H1 (cell line): ENCODE results near the gene ATP6V1A. TPM values are rescaled to one million over a fixed set of nuclear protein-coding genes. Genes with fewer than 3 reads are reported as not detected.

ENCODE experiments used
- CTCF ChIA-PET: fragments of 300-600 bp; sonication (Branson Sonifier 250); formaldehyde crosslinking; loops from one replicate; lab custom pipeline; 2021; ENCODE audit not compliant: partially characterized antibody; lab: Charles Lee
- POLR2A ChIA-PET: fragments of 300-600 bp; sonication (Branson Sonifier 250); formaldehyde crosslinking; loops from one replicate; lab custom pipeline; 2021; ENCODE audit warnings: inconsistent platforms; ENCODE audit not compliant: partially characterized antibody; lab: Charles Lee
- DNase-seq, 2 experiments: peaks; one replicate each; pipeline versions ENCODE4 v3.0.0 to v3.0.0-alpha.2; 2010 to 2022; ENCODE audit warnings: low spot score in 2 of 2, low read depth in 1 of 2, mixed read lengths in 1 of 2
- FAIRE-seq: peaks from 2 replicates; lab custom pipeline; 2011; peaks lifted over from hg19 to GRCh38; lab: Jason Lieb, UNC
- H2AFZ ChIP-seq: 2 replicates; pipeline ENCODE4 v1.8.1; 2012; ENCODE audit warnings: low read length, inconsistent platforms
- H2AK5ac ChIP-seq: 2 replicates; pipeline ENCODE4 v1.6.1; 2013; ENCODE audit warnings: low read depth, low read length
- H2BK120ac ChIP-seq: replicated peaks from 2 replicates; pipeline ENCODE3; 2013; ENCODE audit warnings: low read depth, low read length, inconsistent platforms
- H2BK12ac ChIP-seq: 2 replicates; pipeline ENCODE4 v1.6.1; 2013; ENCODE audit warnings: low read depth, low read length
- H2BK15ac ChIP-seq: 2 replicates; pipeline ENCODE4 v1.6.1; 2013; ENCODE audit warnings: low read length
- H2BK20ac ChIP-seq: 2 replicates; pipeline ENCODE4 v1.6.1; 2013; ENCODE audit warnings: low read length
- H2BK5ac ChIP-seq: 2 replicates; pipeline ENCODE4 v1.6.1; 2013; ENCODE audit warnings: low read depth, low read length
- H3K14ac ChIP-seq: 2 replicates; pipeline ENCODE4 v1.6.1; 2013; ENCODE audit warnings: inconsistent platforms; ENCODE audit not compliant: insufficient read length
- H3K18ac ChIP-seq: 2 replicates; pipeline ENCODE4 v1.6.1; 2013; ENCODE audit warnings: low read length; ENCODE audit errors: extremely low read depth
- H3K23ac ChIP-seq: 2 replicates; pipeline ENCODE4 v1.6.1; 2013; ENCODE audit warnings: inconsistent platforms; ENCODE audit not compliant: insufficient read length
- H3K23me2 ChIP-seq: 2 replicates; pipeline ENCODE4 v1.6.1; 2013; ENCODE audit warnings: low read depth, low read length
- H3K27ac ChIP-seq: 2 replicates; pipeline ENCODE4 v1.6.1; 2011; ENCODE audit warnings: low read depth, low read length, inconsistent platforms
- H3K27me3 ChIP-seq, 4 experiments: replicated peaks in 1 of 4; 1 replicate in 1 of 4; 2 replicates in 3 of 4; pipeline versions ENCODE4 v1.6.1 to v1.8.1; 2011 to 2013; ENCODE audit warnings: low read length in 3 of 4, mild to moderate bottlenecking in 3 of 4, inconsistent platforms in 2 of 4, mixed read lengths in 2 of 4, moderate library complexity in 1 of 4; ENCODE audit not compliant: control insufficient read depth in 3 of 4, insufficient read depth in 3 of 4; ENCODE audit errors: extremely low read depth in 1 of 4
- H3K36me3 ChIP-seq, 4 experiments: 2 replicates each; pipeline versions ENCODE4 v1.6.1 to v1.8.1; 2011 to 2013; ENCODE audit warnings: mild to moderate bottlenecking in 4 of 4, low read length in 3 of 4, moderate library complexity in 2 of 4, control low read depth in 1 of 4, inconsistent platforms in 1 of 4; ENCODE audit not compliant: insufficient read depth in 4 of 4, control insufficient read depth in 2 of 4
- H3K4ac ChIP-seq: replicated peaks from 2 replicates; pipeline ENCODE3; 2013; ENCODE audit warnings: low read length, low read depth, mixed read lengths, inconsistent platforms; ENCODE audit not compliant: insufficient read length
- H3K4me1 ChIP-seq, 4 experiments: replicated peaks in 1 of 4; 1 replicate in 1 of 4; 2 replicates in 3 of 4; pipeline versions ENCODE4 v1.6.1 to v1.8.1; 2011 to 2013; ENCODE audit warnings: low read length in 3 of 4, inconsistent platforms in 2 of 4, mixed read lengths in 1 of 4; ENCODE audit not compliant: insufficient read depth in 4 of 4, control insufficient read depth in 3 of 4
- H3K4me2 ChIP-seq, 2 experiments: 2 replicates each; pipeline versions ENCODE4 v1.6.1 to v1.8.1; 2011 to 2013; ENCODE audit warnings: low read depth in 2 of 2, low read length in 2 of 2, control low read depth in 1 of 2, inconsistent platforms in 1 of 2, mild to moderate bottlenecking in 1 of 2; ENCODE audit not compliant: insufficient read depth in 1 of 2
- H3K4me3 ChIP-seq, 4 experiments: fragments of 200-600, 300-600 bp in 1 of 4; sonication (generic), shearing (Covaris generic), sonication (Bioruptor Twin) in 1 of 4; 2 replicates each; pipeline versions ENCODE4 v1.5.1 to v1.8.1; 2011 to 2016; ENCODE audit warnings: low read length in 4 of 4, low read depth in 3 of 4, control low read depth in 2 of 4, inconsistent platforms in 2 of 4, mild to moderate bottlenecking in 2 of 4, mixed read lengths in 1 of 4, moderate library complexity in 1 of 4; ENCODE audit not compliant: insufficient read depth in 2 of 4; ENCODE audit errors: extremely low read depth in 1 of 4
- H3K56ac ChIP-seq: replicated peaks from 2 replicates; pipeline ENCODE3; 2013; ENCODE audit warnings: low read depth, mild to moderate bottlenecking, mixed read lengths, low read length, inconsistent platforms; ENCODE audit not compliant: insufficient read length
- H3K79me1 ChIP-seq: 2 replicates; pipeline ENCODE4 v1.6.1; 2013; ENCODE audit warnings: low read depth, low read length, control low read depth
- H3K79me2 ChIP-seq, 2 experiments: 2 replicates each; pipeline versions ENCODE4 v1.6.1 to v1.8.1; 2012 to 2013; ENCODE audit warnings: low read length in 2 of 2, mild to moderate bottlenecking in 2 of 2, inconsistent platforms in 1 of 2; ENCODE audit not compliant: insufficient read depth in 2 of 2, control insufficient read depth in 1 of 2
- H3K9ac ChIP-seq, 4 experiments: replicated peaks in 1 of 4; 1 replicate in 1 of 4; 2 replicates in 3 of 4; pipeline versions ENCODE4 v1.6.1 to v1.8.1; 2011 to 2013; ENCODE audit warnings: low read depth in 3 of 4, low read length in 3 of 4, control low read depth in 2 of 4, mild to moderate bottlenecking in 2 of 4, moderate library complexity in 2 of 4, inconsistent platforms in 1 of 4; ENCODE audit errors: extremely low read depth in 1 of 4
- H3K9me3 ChIP-seq, 2 experiments: 2 replicates each; pipeline versions ENCODE4 v1.6.1 to v1.8.1; 2012 to 2013; ENCODE audit warnings: mild to moderate bottlenecking in 2 of 2, moderate library complexity in 2 of 2, control low read depth in 1 of 2, inconsistent platforms in 1 of 2, low read depth in 1 of 2, low read length in 1 of 2, mixed read lengths in 1 of 2; ENCODE audit not compliant: insufficient read depth in 2 of 2
- H4K20me1 ChIP-seq, 2 experiments: replicated peaks in 1 of 2; 2 replicates each; pipeline versions ENCODE3 to v1.8.1; 2011 to 2013; ENCODE audit warnings: inconsistent platforms in 2 of 2, low read length in 2 of 2, mild to moderate bottlenecking in 1 of 2; ENCODE audit not compliant: insufficient read depth in 2 of 2, control insufficient read depth in 1 of 2
- H4K5ac ChIP-seq: 2 replicates; pipeline ENCODE4 v1.6.1; 2013; ENCODE audit warnings: low read length, low read depth, mixed read lengths, inconsistent platforms; ENCODE audit not compliant: insufficient read length
- H4K8ac ChIP-seq: 2 replicates; pipeline ENCODE4 v1.8.0; 2013; ENCODE audit warnings: mild to moderate bottlenecking, moderate library complexity, low read length, inconsistent platforms; ENCODE audit not compliant: insufficient read depth; ENCODE audit errors: extremely low read depth
- H4K91ac ChIP-seq: replicated peaks from 2 replicates; pipeline ENCODE3; 2013; ENCODE audit warnings: low read length, mixed read lengths, inconsistent platforms; ENCODE audit not compliant: insufficient read length
- CBX5 ChIP-seq: fragments of 300-800, 300-1000 bp; sonication (generic); IDR thresholded peaks from 2 replicates; pipeline ENCODE4 v1.7.1; 2016; ENCODE audit warnings: antibody characterized with exemption, low read length, low read depth
- FOSL1 ChIP-seq: IDR thresholded peaks from 2 replicates; pipeline ENCODE4 v1.6.1; 2011; ENCODE audit warnings: mild to moderate bottlenecking, low read depth, low read length, moderate library complexity; ENCODE audit not compliant: insufficient read depth
- GTF2F1 ChIP-seq: IDR thresholded peaks from 2 replicates; pipeline ENCODE4 v1.6.1; 2012; ENCODE audit warnings: low read depth, low read length, improper control_type of control experiment, borderline replicate concordance
- KDM1A ChIP-seq: fragments of 200-600, 300-600 bp; sonication (generic); IDR thresholded peaks from 2 replicates; pipeline ENCODE4 v1.7.1; 2016; ENCODE audit warnings: mild to moderate bottlenecking, low read length, borderline replicate concordance
- NANOG ChIP-seq: IDR thresholded peaks from 2 replicates; pipeline ENCODE4 v1.6.1; 2011; ENCODE audit warnings: low read length, low read depth, mild to moderate bottlenecking, inconsistent platforms; ENCODE audit not compliant: insufficient read depth, poor library complexity, severe bottlenecking
- POLR2AphosphoS5 ChIP-seq: IDR thresholded peaks from 2 replicates; pipeline ENCODE4 v1.6.1; 2011; ENCODE audit warnings: low read depth, low read length
- SIX5 ChIP-seq: IDR thresholded peaks from 2 replicates; pipeline ENCODE4 v1.6.1; 2011; ENCODE audit warnings: mild to moderate bottlenecking, low read depth, low read length
- SP2 ChIP-seq: IDR thresholded peaks from 2 replicates; pipeline ENCODE4 v1.6.1; 2012; ENCODE audit warnings: mild to moderate bottlenecking, low read length, inconsistent platforms
- polyA plus RNA-seq, 7 experiments: library from polyadenylated mRNA; depleted of rRNA in 3 of 7; stranded (reverse) in 5 of 7; unstranded in 2 of 7; fragments of >200 nt in 5 of 7; fragments of 200-250 nt in 2 of 7; gene quantifications; 1 replicate in 5 of 7; 2 replicates in 1 of 7; 4 replicates in 1 of 7; pipeline versions ENCODE4 v1.2.1 to v1.2.3, GENCODE V29; 2011 to 2013; ENCODE audit warnings: missing spikeins in 2 of 7, mixed read lengths in 2 of 7
- total RNA-seq: library from RNA; stranded (reverse); fragmentation: NEBNext Ultra II Directional; extraction: Animal tissue kit (Norgen Biotek cat#: 25700); gene quantifications from 2 replicates; pipeline ENCODE4 v1.2.1, GENCODE V29; 2021

The ATP6V1A gene
- total and polyA plus RNA-seq, 2 of the 8 experiments (the other 6 are each of a cell fraction or from before 2014, with no cell fraction given) = 15.4 to 90.9 TPM

GRCh38 chr3:113769551-113769950 is 22.7 kb downstream of the ATP6V1A start:
- Histone ChIP-seq H2BK120ac (no peak overlapping the region), H3K23ac (no peak overlapping the region), H4K20me1 (no peaks in the 10 kb centered on the region), H3K18ac (no peak overlapping the region), H3K4ac (no peak overlapping the region), H2BK15ac (no peak overlapping the region), H3K27ac (no peak overlapping the region), H4K8ac (no peak overlapping the region), H3K4me1 (no peaks in the 10 kb centered on the region), H3K9me3 (no peaks in the 10 kb centered on the region), H3K27me3 (no peaks in the 10 kb centered on the region), H2AK5ac (no peak overlapping the region), H3K36me3 (no peaks in the 10 kb centered on the region), H2BK5ac (no peak overlapping the region), H3K56ac (no peak overlapping the region), H4K91ac (no peak overlapping the region), H4K5ac (no peak overlapping the region), H3K4me2 (no peak overlapping the region), H3K23me2 (no peaks in the 10 kb centered on the region), H3K79me1 (0 out of 2 replicates have a peak, but pooled peaks cover 2% of the 10 kb centered on the region), H3K9ac (no peak overlapping the region), H2AFZ (no peak overlapping the region), H3K79me2 (no peaks in the 10 kb centered on the region), H2BK20ac (no peak overlapping the region), H3K4me3 (no peak overlapping the region), H3K14ac (no peak overlapping the region), H2BK12ac (no peak overlapping the region)
- CTCF ChIA-PET = interaction anchor here (0.8 to 1.4 kb wide), 2 partner anchors 22 to 227 kb away, joined by 3 read pairs; no protein-coding TSS in a partner anchor
- TF ChIP-seq FOSL1 (no peak), SIX5 (no peak), CBX5 (no peak), SP2 (no peak), KDM1A (no peak), NANOG (no peak), POLR2AphosphoS5 (no peak), GTF2F1 (no peak)
- POLR2A ChIA-PET = interaction anchor here (1.1 kb wide), 1 partner anchor 14 kb away, joined by 3 read pairs; no protein-coding TSS in a partner anchor
- no peak for FAIRE-seq
- DNase-seq = no peak
